ENCODE data around the gene SERINC5. TPM values are rescaled to one million over a fixed set of nuclear protein-coding genes. Genes with fewer than 3 reads are reported as not detected.
"Not testable (repeated sequence)": the region's sequence is repeated elsewhere in the genome, so short reads cannot be mapped to it uniquely, and the experiment has no call there.

The SERINC5 gene
- total and polyA plus RNA-seq, 7 donors: 0.70 to 8.6 (median 2.7) TPM

- Histone ChIP-seq H3K9me3 (no peaks in the 10 kb centered on the region), H3K27ac (no peak overlapping the region), H3K27me3 (ENCODE audit: insufficient read depth in 3 of 3, low read length in 2 of 3) (no peaks in the 10 kb centered on the region), H3K4me3 (no peak overlapping the region), H3K4me1 (peaks cover 24% of the 10 kb centered on the region), H3K36me3 (ENCODE audit: insufficient read depth in 1 of 2, low read depth in 1 of 2) (no peaks in the 10 kb centered on the region)
- intact Hi-C loops (cut with DNase I): no loop called here
- WGBS, 3 donors: 97 to 100% (median 99%) methylated on average over 6 of the region's 6 CpGs
- no peak for ATAC-seq
- no peak for DNase-seq
- TF ChIP-seq CTCF (IDR thresholded peaks at IDR 0.05): no peak
Measured at GRCh38 chr5:80138486-80138885, 117.4 kb downstream of the SERINC5 start.

GRCh38 chr5:80136798-80137197, 119.0 kb downstream of the SERINC5 start:
- H3K27ac ChIP-seq; intact Hi-C loops (cut with DNase I); H3K9me3 ChIP-seq; DNase-seq; H3K27me3 ChIP-seq (ENCODE audit: insufficient read depth in 3 of 3, low read length in 2 of 3); H3K36me3 ChIP-seq (ENCODE audit: insufficient read depth in 1 of 2, low read depth in 1 of 2); H3K4me3 ChIP-seq; ATAC-seq: not testable (repeated sequence)
- H3K4me1 ChIP-seq: peaks cover 12% of the 10 kb centered on the region
- 96 to 97% (median 96%) methylated on average over 7 of the region's 7 CpGs for WGBS, 3 donors

GRCh38 chr5:80134876-80135275, 121.0 kb downstream of the SERINC5 start:
- 78 to 83% (median 82%) methylated on average over 3 of the region's 3 CpGs for WGBS, 3 donors
- Histone ChIP-seq H3K9me3 (no peaks in the 10 kb centered on the region), H3K36me3 (ENCODE audit: insufficient read depth in 1 of 2, low read depth in 1 of 2) (no peaks in the 10 kb centered on the region), H3K4me3 (no peak overlapping the region), H3K27me3 (ENCODE audit: insufficient read depth in 3 of 3, low read length in 2 of 3) (no peaks in the 10 kb centered on the region), H3K4me1 (no peaks in the 10 kb centered on the region), H3K27ac (no peak overlapping the region)
- no peak for DNase-seq
- no peak for TF ChIP-seq CTCF (IDR thresholded peaks at IDR 0.05)
- ATAC-seq: no peak
- intact Hi-C loops (cut with DNase I): no loop called here

- ATAC-seq: no peak
- intact Hi-C loops (cut with DNase I): no loop called here
- Histone ChIP-seq H3K9me3 (no peaks in the 10 kb centered on the region), H3K27me3 (ENCODE audit: insufficient read depth in 3 of 3, low read length in 2 of 3) (no peaks in the 10 kb centered on the region), H3K4me1 (no peaks in the 10 kb centered on the region), H3K36me3 (ENCODE audit: insufficient read depth in 1 of 2, low read depth in 1 of 2) (no peaks in the 10 kb centered on the region), H3K27ac (no peak overlapping the region), H3K4me3 (no peak overlapping the region)
- WGBS, 3 donors: 89 to 95% (median 90%) methylated on average over 5 of the region's 5 CpGs
- DNase-seq: no peak
- TF ChIP-seq CTCF (IDR thresholded peaks at IDR 0.05): no peak
Measured at GRCh38 chr5:80129146-80129545, 126.7 kb downstream of the SERINC5 start.

GRCh38 chr5:80128141-80128540, 127.7 kb downstream of the SERINC5 start:
- TF ChIP-seq CTCF (IDR thresholded peaks at IDR 0.05): no peak
- H3K27me3 ChIP-seq (ENCODE audit: insufficient read depth in 3 of 3, low read length in 2 of 3): no peaks in the 10 kb centered on the region
- no peaks in the 10 kb centered on the region for H3K36me3 ChIP-seq (ENCODE audit: insufficient read depth in 1 of 2, low read depth in 1 of 2)
- H3K27ac ChIP-seq: no peak overlapping the region
- H3K4me3 ChIP-seq: no peak overlapping the region
- WGBS, 3 donors: 34 to 41% (median 38%) methylated on average over 2 of the region's 2 CpGs
- ATAC-seq: no peak
- H3K4me1 ChIP-seq: no peaks in the 10 kb centered on the region
- no peaks in the 10 kb centered on the region for H3K9me3 ChIP-seq
- intact Hi-C loops (cut with DNase I): no loop called here
- no peak for DNase-seq

All from psoas muscle (tissue), 8 donors.